ENCODE results near the gene STOX2.

STOX2 gene

GRCh38 chr4:184066584-184067300 is 161.6 kb downstream of the STOX2 start:
- H3K9ac ChIP-seq (ENCODE audit: low read depth, low read length) = no peak overlapping the region

GRCh38 chr4:184067931-184068554 is 162.9 kb downstream of the STOX2 start:
- Histone ChIP-seq H3K27me3 (ENCODE audit: control insufficient read depth, insufficient read depth, low read length) (no peaks in the 10 kb centered on the region), H3K9ac (ENCODE audit: low read depth, low read length) (no peak overlapping the region), H3K4me3 (ENCODE audit: low read length) (no peak overlapping the region), H3K36me3 (ENCODE audit: insufficient read depth, low read length) (no peaks in the 10 kb centered on the region), H3K4me1 (ENCODE audit: control insufficient read depth, insufficient read depth, low read length) (no peaks in the 10 kb centered on the region), H3K9me3 (replicated peaks; ENCODE audit: low read length) (no peaks in the 10 kb centered on the region), H3K4me2 (ENCODE audit: low read length) (no peak overlapping the region)

More at GRCh38 chr4:184066584-184067300, 161.6 kb downstream of the STOX2 start:
- Histone ChIP-seq H3K4me3 (ENCODE audit: low read length) (no peak overlapping the region), H3K4me1 (ENCODE audit: control insufficient read depth, insufficient read depth, low read length) (no peaks in the 10 kb centered on the region), H3K9me3 (replicated peaks; ENCODE audit: low read length) (no peaks in the 10 kb centered on the region), H3K27me3 (ENCODE audit: control insufficient read depth, insufficient read depth, low read length) (no peaks in the 10 kb centered on the region), H3K4me2 (ENCODE audit: low read length) (no peak overlapping the region), H3K36me3 (ENCODE audit: insufficient read depth, low read length) (no peaks in the 10 kb centered on the region)
